Uterus (tissue), 4 donors: ENCODE data around the gene THSD7B. TPM values are rescaled to one million over a fixed set of nuclear protein-coding genes. Genes with fewer than 3 reads are reported as not detected.

Experiments
- DNase-seq, 2 donors: peaks; one replicate each; pipeline ENCODE4 v3.0.0-alpha.2; 2019 to 2020
- H3K27ac ChIP-seq, 2 donors: fragments of 200-600 bp; sonication (generic); 1 replicate in 1 of 2; 2 replicates in 1 of 2; pipeline ENCODE4 v1.5.1; 2016 to 2018
- H3K27me3 ChIP-seq, 2 donors: fragments of 200-600 bp; sonication (generic); one replicate each; pipeline ENCODE4 v1.5.1; 2018 to 2019; ENCODE audit warnings: control low read depth in 1 of 2
- H3K36me3 ChIP-seq, 2 donors: fragments of 200-600 bp; sonication (generic); one replicate each; pipeline ENCODE4 v1.5.1; 2019; ENCODE audit warnings: control low read depth in 1 of 2
- H3K4me1 ChIP-seq, 2 donors: fragments of 200-600 bp; sonication (generic); one replicate each; pipeline ENCODE4 v1.5.1; 2018 to 2019; ENCODE audit warnings: control low read depth in 1 of 2
- H3K4me3 ChIP-seq, 2 donors: fragments of 200-600 bp; sonication (generic); 1 replicate in 1 of 2; 2 replicates in 1 of 2; pipeline ENCODE4 v1.5.1; 2018 to 2019; ENCODE audit warnings: mild to moderate bottlenecking in 1 of 2
- H3K9me3 ChIP-seq, 2 donors: fragments of 200-600 bp; sonication (generic); one replicate each; pipeline ENCODE4 v1.5.1; 2019; ENCODE audit warnings: control low read depth in 1 of 2
- CTCF ChIP-seq, 4 experiments: fragments of 200-600 bp in 2 of 4; fragments of 450-650 bp in 2 of 4; sonication (generic) in 2 of 4; IDR thresholded peaks; one replicate each; pipeline ENCODE4 v1.5.1; 2016 to 2019; ENCODE audit warnings: antibody characterized with exemption in 4 of 4, mild to moderate bottlenecking in 2 of 4, moderate library complexity in 1 of 4
- POLR2A ChIP-seq, 2 donors: fragments of 450-650 bp; IDR thresholded peaks; one replicate each; pipeline ENCODE4 v1.6.1; 2016; ENCODE audit warnings: antibody characterized with exemption in 2 of 2, mild to moderate bottlenecking in 1 of 2, moderate library complexity in 1 of 2
- intact Hi-C: fragments of 100-400 bp; cut with DNase I; formaldehyde crosslinking; loops from one replicate; pipeline ENCODE4 v1.15.1; 2023; ENCODE audit warnings: low total_unique reads
- total RNA-seq, 4 donors: library from RNA; depleted of rRNA in 3 of 4; stranded (reverse); fragments of >200 nt in 3 of 4; gene quantifications; one replicate each; pipeline versions ENCODE4 v1.1.0 to v1.2.4, GENCODE V29; 2014 to 2023
- donor health status: DM: yes; HTN: yes; CAD: no.

The THSD7B gene
- total RNA-seq, 4 donors from 2014 or later, result 0.26 to 9.6 (median 0.67) TPM; not detected in 1

DNA sequence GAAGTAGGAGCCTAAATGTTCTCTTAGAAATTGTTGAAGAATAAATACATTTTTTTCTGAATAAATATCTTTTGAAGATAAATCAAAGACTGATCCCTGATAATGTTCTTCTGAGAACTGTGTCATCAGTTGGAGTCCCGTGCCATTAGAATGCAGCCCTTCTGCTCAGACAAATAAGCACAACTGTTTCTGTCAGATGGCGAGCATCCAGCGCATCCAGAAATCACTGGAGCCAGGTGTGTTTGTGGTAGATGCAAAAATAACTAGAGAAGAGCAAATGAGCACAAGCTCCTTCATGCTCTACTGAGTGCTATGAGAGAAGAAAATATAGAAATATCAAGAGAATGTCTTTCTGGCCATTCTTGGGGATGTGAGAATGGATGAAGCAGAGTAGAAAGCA lies 573.7 kb downstream of the THSD7B start:
- Histone ChIP-seq H3K4me1 (no peaks in the 10 kb centered on the region), H3K9me3 (no peaks in the 10 kb centered on the region), H3K4me3 (no peak overlapping the region), H3K27ac (no peak overlapping the region), H3K36me3 (no peaks in the 10 kb centered on the region), H3K27me3 (no peaks in the 10 kb centered on the region)
- intact Hi-C loops, result no loop called here
- TF ChIP-seq CTCF (IDR thresholded peaks at IDR 0.05), result no peak
- TF ChIP-seq POLR2A (IDR thresholded peaks at IDR 0.05), result no peak
- no peak for DNase-seq

GRCh38 chr2:137345994-137346393 lies 580.6 kb downstream of the THSD7B start:
- Histone ChIP-seq H3K4me1 (no peaks in the 10 kb centered on the region), H3K27ac (no peak overlapping the region), H3K36me3 (no peaks in the 10 kb centered on the region), H3K4me3 (no peak overlapping the region), H3K27me3 (no peaks in the 10 kb centered on the region), H3K9me3 (no peaks in the 10 kb centered on the region)
- TF ChIP-seq CTCF (IDR thresholded peaks at IDR 0.05), result no peak
- TF ChIP-seq POLR2A (IDR thresholded peaks at IDR 0.05), result no peak
- intact Hi-C loops, result no loop called here
- DNase-seq, result no peak

DNA sequence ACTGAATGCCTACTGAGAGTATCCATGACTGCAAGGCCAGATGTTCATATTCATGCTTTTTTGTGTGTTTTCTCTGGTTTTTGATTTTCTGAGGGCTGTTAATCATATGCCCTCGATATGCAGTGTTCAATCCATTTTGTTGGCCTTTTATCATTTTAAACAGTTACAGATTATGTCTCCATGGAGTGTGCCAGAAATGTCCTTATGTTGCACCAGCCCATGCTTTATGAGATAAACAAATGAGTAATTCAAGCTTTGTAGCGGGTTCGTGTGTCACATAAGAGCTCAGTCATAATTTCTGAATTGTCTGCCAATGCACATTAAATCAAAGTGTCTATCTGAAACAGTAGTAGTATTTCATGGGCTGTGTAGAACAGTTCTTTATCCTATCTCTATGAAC lies 583.0 kb downstream of the THSD7B start:
- no peak overlapping the region for H3K27ac ChIP-seq
- no peaks in the 10 kb centered on the region for H3K9me3 ChIP-seq
- H3K4me3 ChIP-seq, result no peak overlapping the region
- TF ChIP-seq POLR2A (IDR thresholded peaks at IDR 0.05) (no peak), CTCF (IDR thresholded peaks at IDR 0.05) (no peak)
- H3K27me3 ChIP-seq, result no peaks in the 10 kb centered on the region
- intact Hi-C loops, result no loop called here
- no peaks in the 10 kb centered on the region for H3K4me1 ChIP-seq
- DNase-seq, result no peak
- H3K36me3 ChIP-seq, result no peaks in the 10 kb centered on the region

- Histone ChIP-seq H3K27me3 (no peaks in the 10 kb centered on the region), H3K27ac (no peak overlapping the region), H3K36me3 (no peaks in the 10 kb centered on the region), H3K4me1 (no peaks in the 10 kb centered on the region), H3K9me3 (no peaks in the 10 kb centered on the region), H3K4me3 (no peak overlapping the region)
- no peak for TF ChIP-seq CTCF (IDR thresholded peaks at IDR 0.05)
- TF ChIP-seq POLR2A (IDR thresholded peaks at IDR 0.05), result no peak
- DNase-seq, result no peak
- intact Hi-C loops, result no loop called here
These were observed 592.3 kb downstream of the THSD7B start for GRCh38 chr2:137357634-137358033.

GRCh38 chr2:137367361-137367760 lies 602.0 kb downstream of the THSD7B start:
- Histone ChIP-seq H3K4me3 (no peak overlapping the region), H3K9me3 (no peaks in the 10 kb centered on the region), H3K36me3 (no peaks in the 10 kb centered on the region), H3K27ac (no peak overlapping the region), H3K27me3 (no peaks in the 10 kb centered on the region), H3K4me1 (no peaks in the 10 kb centered on the region)
- DNase-seq, result no peak
- intact Hi-C loops, result no loop called here
- no peak for TF ChIP-seq CTCF (IDR thresholded peaks at IDR 0.05)
- TF ChIP-seq POLR2A (IDR thresholded peaks at IDR 0.05), result no peak
